Stimulated activated CD8-positive, alpha-beta memory T cell treated with anti-CD3 and anti-CD28 coated beads, Interleukin-4, amount 100 ng/mL, for 4 hours (primary cell): Measurements from ENCODE around the gene FOXA1.

Experiments
- DNase-seq, 2 donors: peaks; one replicate each; pipeline ENCODE4 v3.0.0-alpha.2; 2020; ENCODE audit warnings: low read depth in 2 of 2, low spot score in 1 of 2

FOXA1 gene

GRCh38 chr14:37594971-37595808 lies at the start of gene FOXA1, which contains the start of gene TTC6:
Gene FOXA1 (minus strand): TSS chr14:37595249. CDS start chr14:37594972, 277 bp downstream.
Gene TTC6 (plus strand): TSS chr14:37595629. CDS start chr14:37622065, 26,436 bp downstream.
- DNase-seq: no peak

GRCh38 chr14:37643701-37644100 lies 48.7 kb upstream of the FOXA1 start:
- no peak for DNase-seq

GRCh38 chr14:37642125-37642524 lies 47.1 kb upstream of the FOXA1 start:
- DNase-seq: no peak

GRCh38 chr14:37641117-37641516 lies 46.1 kb upstream of the FOXA1 start:
- DNase-seq: no peak

DNA sequence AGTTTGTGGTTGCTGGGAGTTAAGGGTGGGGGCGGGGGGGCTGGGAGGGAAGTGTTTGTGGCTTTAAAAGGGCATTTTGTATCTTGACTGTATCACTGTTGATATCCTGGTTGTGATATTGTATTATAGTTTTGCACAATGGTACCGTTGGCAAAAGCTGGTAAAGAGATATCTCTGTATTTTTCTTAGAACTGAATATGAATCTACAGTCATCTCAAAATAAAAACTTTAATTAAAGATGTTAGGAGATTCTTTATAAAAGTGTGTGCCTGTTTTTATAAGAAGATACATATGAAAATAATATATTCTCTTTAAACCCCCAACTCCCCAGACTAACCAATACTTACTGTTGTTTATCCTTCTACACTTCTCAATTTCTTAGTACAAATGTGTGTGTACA lies 43.5 kb upstream of the FOXA1 start:
- DNase-seq: no peak

DNA sequence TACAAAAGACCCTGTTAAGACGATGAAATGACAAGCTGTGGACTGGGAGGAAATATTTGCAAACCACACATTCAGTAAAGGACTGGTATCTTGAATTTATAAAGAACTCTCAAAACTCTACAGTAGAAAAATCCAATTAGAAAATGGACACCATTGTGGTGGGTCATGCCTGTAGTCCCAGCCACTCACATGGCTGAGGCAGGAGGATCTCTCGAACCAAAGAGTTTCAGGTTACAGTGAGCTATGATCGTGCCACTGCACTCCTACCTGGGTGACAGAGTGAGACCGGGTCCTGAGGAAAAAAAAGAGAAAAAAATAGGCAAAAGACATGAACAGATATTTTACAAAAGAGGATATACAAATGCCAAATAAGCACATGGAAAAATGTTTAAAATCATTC lies 42.3 kb upstream of the FOXA1 start:
- DNase-seq: no peak

DNA sequence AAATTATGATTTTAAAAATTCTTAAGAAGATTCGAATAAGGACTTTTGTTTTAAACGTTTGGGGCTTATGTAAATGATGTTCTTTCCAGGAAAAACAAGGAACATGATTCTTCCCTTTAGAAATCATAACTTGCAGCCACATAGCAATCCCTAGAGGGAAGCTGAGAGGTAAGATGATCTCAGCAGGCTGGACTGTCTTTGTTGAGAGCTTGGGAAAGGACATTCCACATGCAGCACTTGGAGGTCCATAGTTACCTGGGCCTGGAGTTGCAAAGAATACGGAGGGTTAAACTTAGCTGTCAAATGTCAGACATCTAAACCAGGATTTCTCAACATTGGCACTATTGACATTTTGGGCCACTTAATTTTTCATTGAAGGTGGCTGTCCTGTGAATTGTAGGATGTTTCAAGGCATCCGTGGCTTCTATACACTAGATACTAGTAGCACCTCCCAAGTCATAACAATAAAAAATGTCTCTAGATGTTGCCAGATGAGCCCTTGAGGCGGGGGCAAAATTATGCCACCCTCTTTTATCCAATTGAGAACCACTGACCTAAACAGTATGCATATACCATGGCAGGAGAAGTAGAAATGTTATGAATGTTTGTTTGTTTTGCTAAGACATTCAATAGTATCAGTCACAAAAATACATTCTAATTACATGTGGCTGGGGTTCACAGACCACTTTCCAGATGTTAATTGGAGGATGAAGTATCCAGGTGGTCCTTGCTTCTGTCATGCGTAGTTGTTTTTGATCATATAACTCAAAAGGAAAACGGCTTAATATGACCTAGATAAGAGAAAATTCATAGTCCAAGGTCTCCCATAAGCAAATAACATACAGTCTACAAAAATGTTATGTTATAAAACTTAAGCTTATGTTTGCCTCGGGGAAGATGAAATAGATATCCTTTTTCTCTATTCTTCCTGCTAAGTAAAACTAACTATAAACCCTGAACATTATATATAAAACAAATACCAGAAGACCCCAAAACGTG lies 30.8 kb upstream of the FOXA1 start:
- DNase-seq: no peak

GRCh38 chr14:37623971-37624370 lies 28.9 kb upstream of the FOXA1 start:
- DNase-seq: no peak

- no peak for DNase-seq
These were observed 28.4 kb upstream of the FOXA1 start for GRCh38 chr14:37623426-37623951.

DNA sequence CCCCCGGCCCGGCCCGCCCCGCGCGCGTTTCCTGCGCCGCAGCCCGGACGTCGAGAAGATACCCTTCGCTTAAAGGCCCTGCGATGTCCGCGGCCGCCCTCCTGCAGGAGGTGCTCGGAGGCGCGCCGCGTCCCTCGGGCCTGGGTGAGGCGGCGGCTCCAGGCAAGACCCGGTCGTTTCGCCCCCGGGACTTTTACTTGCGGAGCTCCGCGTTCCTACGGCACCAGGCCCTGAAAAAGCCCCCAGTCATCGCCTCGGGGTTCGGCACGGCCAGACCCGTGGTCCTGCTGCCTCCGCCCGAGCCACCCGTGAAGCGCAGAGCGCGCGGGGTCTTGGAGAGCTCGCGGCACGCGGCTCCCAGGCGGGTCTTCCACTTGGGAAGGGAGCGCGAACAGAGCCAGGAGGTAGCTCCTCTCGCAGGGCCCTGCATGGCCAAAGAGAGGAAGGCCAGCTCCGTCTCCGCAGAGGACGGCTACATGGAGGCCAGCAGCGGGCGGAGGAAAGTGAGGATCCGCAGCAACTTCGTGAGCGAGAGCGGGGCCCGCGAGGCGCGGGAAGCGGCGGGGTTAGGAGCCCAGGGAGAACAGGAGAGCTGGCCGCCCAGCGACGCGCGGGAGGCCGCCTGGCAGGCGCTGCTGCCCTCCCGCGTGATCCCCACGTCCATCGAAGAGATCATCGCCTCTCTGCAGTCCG lies 27.3 kb upstream of the FOXA1 start:
- DNase-seq: no peak

GRCh38 chr14:37620856-37621255 lies 25.8 kb upstream of the FOXA1 start:
- DNase-seq: no peak

DNA sequence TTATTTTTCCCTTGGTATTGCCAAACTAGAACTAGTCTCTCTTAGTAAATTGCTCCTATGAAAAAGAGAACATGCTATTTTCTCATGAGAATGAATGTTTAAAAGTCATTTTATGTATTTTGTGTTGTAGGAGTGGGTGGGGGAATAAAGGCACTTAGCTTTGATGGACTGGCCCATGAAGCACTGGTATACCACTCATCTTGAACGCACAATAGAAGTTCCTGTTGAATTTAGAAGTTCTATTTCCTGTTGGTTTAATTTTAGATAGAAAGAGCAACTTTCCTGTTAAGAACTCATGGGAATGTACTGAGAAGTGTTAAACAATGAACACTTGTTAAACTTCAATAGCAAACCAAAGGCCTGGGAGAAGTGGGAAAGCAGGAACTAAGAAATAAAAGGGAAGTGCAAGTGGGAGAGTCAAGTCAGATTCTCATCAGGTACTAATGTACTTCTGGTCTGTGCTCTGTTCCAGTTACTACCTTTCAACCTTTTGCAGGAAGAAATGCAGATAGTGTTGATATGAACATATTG lies 23.5 kb upstream of the FOXA1 start:
- no peak for DNase-seq

GRCh38 chr14:37617864-37618365 lies 22.9 kb upstream of the FOXA1 start:
- DNase-seq: no peak

GRCh38 chr14:37616853-37617252 lies 21.8 kb upstream of the FOXA1 start:
- no peak for DNase-seq

DNA sequence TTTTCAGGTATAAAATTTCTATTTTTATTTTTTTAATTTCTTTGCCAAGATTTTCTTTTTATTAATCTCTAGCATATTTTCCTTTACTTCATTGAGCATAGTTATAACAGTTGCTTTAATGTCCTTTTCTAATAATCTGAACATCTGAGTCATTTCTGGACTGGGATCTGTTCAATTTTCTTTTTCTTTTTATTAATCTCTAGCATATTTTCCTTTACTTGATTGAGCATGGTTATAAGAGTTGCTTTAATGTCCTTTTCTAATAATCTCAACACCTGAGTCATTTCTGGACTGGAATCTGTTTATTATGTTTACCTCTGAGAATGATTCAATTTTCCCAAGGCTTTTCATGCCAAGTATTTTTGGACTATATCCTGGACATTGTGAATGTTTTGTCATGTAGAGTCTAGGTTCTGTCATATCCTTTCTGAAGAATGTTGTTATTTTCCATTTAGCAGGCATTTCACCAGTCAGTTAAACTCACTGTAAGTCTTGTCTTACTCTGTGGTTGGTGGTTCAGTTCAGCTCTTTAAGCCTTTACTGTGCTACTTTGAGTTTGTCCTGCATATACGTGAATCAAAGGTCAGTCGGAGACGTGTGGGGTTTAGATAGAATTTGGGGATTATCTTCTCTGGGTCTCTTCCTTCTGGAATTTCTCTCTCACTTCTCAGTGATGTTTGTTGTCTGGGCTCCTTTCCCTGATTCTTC lies 20.7 kb upstream of the FOXA1 start:
- DNase-seq: no peak

GRCh38 chr14:37610945-37611523 lies 16.0 kb upstream of the FOXA1 start:
- no peak for DNase-seq

DNA sequence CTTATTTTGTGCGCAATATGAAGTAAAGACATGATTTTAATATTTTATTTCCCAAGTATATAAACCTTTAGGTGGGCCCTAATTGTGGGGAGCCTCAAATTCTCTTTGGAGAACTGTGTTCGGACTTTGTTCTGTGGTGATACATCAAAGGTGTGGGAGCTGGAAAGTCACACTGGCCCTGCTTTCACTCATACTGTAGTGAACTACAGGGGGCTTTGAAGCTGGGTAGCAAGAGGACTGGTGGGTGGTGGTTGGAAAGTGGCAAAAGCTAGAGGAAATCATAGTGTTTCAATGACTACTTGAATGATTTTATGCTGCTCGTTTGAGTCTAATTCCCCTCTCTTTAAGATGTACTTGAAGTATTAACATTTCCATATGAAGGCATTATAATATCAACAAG lies 13.6 kb upstream of the FOXA1 start:
- no peak for DNase-seq

DNA sequence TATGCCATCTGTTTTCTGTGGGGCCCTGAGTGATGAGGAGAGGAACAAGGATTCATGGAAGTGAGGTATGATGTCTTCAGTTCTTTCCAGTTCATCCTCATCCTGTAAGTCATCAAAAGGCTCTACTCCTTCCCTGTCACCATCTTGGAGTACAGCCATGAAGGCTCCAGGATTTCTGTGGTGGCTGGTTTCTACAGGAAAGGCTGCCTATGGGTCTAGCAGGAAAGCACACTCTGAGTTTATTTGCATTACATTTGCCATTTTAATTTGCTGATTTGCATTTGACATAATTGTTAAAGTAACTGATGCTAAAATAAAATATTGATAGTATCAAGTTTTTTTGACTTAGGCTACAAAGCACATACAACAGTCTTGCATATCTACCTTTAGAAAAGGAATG lies 11.6 kb upstream of the FOXA1 start:
- DNase-seq: no peak

GRCh38 chr14:37603688-37604251 lies 8.7 kb upstream of the FOXA1 start:
- no peak for DNase-seq
